GM12878 (cell line): Measurements from ENCODE around the gene EGFL8. TPM values are rescaled to one million over a fixed set of nuclear protein-coding genes. Genes with fewer than 3 reads are reported as not detected.

Experiments
- ATAC-seq: fragments of 200-7000 bp; cut with Tn5 transposase; 3 replicates; pipeline ENCODE4 v1.9.1; 2020; ENCODE audit warnings: mild to moderate bottlenecking, moderate library complexity
- BruUV-seq: library from RNA; stranded (reverse); fragments of 400-500 nt; replicated peaks from 2 replicates; lab custom pipeline; 2021; lab: Mats Ljungman, UMichigan
- CTCF ChIA-PET: fragments of 300-600 bp; sonication (Branson Sonifier 250); formaldehyde crosslinking; extraction: SDS; loops from one replicate; lab custom pipeline; 2021; ENCODE audit warnings: inconsistent platforms; lab: Yijun Ruan, JAX
- POLR2A ChIA-PET: fragments of 350-600 bp; formaldehyde crosslinking; extraction: SDS; loops from one replicate; lab custom pipeline; 2021; ENCODE audit warnings: inconsistent platforms; lab: Charles Lee
- RAD21 ChIA-PET: fragments of 300-600 bp; sonication (Branson Sonifier 250); formaldehyde crosslinking; loops from one replicate; lab custom pipeline; 2023; ENCODE audit warnings: antibody characterized with exemption; ENCODE audit not compliant: unreplicated experiment; lab: Charles Lee
- SMC1A ChIA-PET: fragments of 300-600 bp; sonication (Branson Sonifier 250); formaldehyde crosslinking; loops from one replicate; lab custom pipeline; 2023; ENCODE audit not compliant: unreplicated experiment, uncharacterized antibody; lab: Charles Lee
- DNase-seq: peaks from one replicate; pipeline ENCODE4 v3.0.0-alpha.2; 2011; ENCODE audit warnings: low read depth, low spot score
- FAIRE-seq: peaks from 3 replicates; lab custom pipeline; 2011; peaks lifted over from hg19 to GRCh38; lab: Jason Lieb, UNC
- H2AFZ ChIP-seq: 2 replicates; pipeline ENCODE4 v1.6.0; 2011; ENCODE audit warnings: low read depth, low read length, control low read depth; ENCODE audit not compliant: control insufficient read depth
- H3K27ac ChIP-seq: 2 replicates; pipeline ENCODE4 v1.5.1; 2011; ENCODE audit warnings: control low read depth; ENCODE audit not compliant: control insufficient read depth, insufficient read depth
- H3K27me3 ChIP-seq, 2 experiments: replicated peaks in 1 of 2; 2 replicates each; pipeline versions ENCODE4 v1.6.0 to v1.6.1; 2011; ENCODE audit warnings: low read length in 1 of 2; ENCODE audit not compliant: control insufficient read depth in 2 of 2, insufficient read depth in 2 of 2
- H3K36me3 ChIP-seq, 2 experiments: 2 replicates each; pipeline ENCODE4 v1.5.1; 2011; ENCODE audit warnings: low read length in 1 of 2; ENCODE audit not compliant: control insufficient read depth in 2 of 2, insufficient read depth in 2 of 2
- H3K4me1 ChIP-seq: 2 replicates; pipeline ENCODE4 v1.6.1; 2011; ENCODE audit warnings: mild to moderate bottlenecking, low read length, moderate library complexity, mixed read lengths; ENCODE audit not compliant: control insufficient read depth, insufficient read depth
- H3K4me2 ChIP-seq: 2 replicates; pipeline ENCODE4 v1.6.0; 2011; ENCODE audit warnings: control low read depth; ENCODE audit not compliant: control insufficient read depth, insufficient read depth
- H3K4me3 ChIP-seq: fragments of 200-600 bp; sonication (generic); 2 replicates; pipeline ENCODE4 v1.5.1; 2016
- H3K79me2 ChIP-seq: 2 replicates; pipeline ENCODE4 v1.6.0; 2011; ENCODE audit warnings: low read length; ENCODE audit not compliant: control insufficient read depth, insufficient read depth
- H3K9ac ChIP-seq: 2 replicates; pipeline ENCODE4 v1.8.0; 2011; ENCODE audit warnings: low read length, control low read depth, mixed read lengths; ENCODE audit not compliant: control insufficient read depth, insufficient read depth
- H3K9me3 ChIP-seq: replicated peaks from 3 replicates; pipeline ENCODE4 v1.5.1; 2011; ENCODE audit warnings: mild to moderate bottlenecking, low read length; ENCODE audit not compliant: control insufficient read depth, insufficient read depth
- H4K20me1 ChIP-seq: 2 replicates; pipeline ENCODE4 v1.6.0; 2011; ENCODE audit not compliant: control insufficient read depth, insufficient read depth
- BCL11A ChIP-seq: IDR thresholded peaks from 2 replicates; pipeline ENCODE4 v1.6.1; 2011; ENCODE audit warnings: low read depth, low read length
- NFXL1 ChIP-seq: fragments of 450-650 bp; IDR thresholded peaks from 2 replicates; pipeline ENCODE4 v1.6.1; 2017; ENCODE audit warnings: antibody characterized with exemption, mild to moderate bottlenecking, borderline replicate concordance
- NFYA ChIP-seq: IDR thresholded peaks from 2 replicates; pipeline ENCODE4 v1.6.1; 2011; ENCODE audit warnings: low read depth, mild to moderate bottlenecking, low read length, improper control_type of control experiment, borderline replicate concordance
- POLR2AphosphoS5 ChIP-seq: IDR thresholded peaks from 2 replicates; pipeline ENCODE4 v1.6.1; 2011; ENCODE audit warnings: mild to moderate bottlenecking, low read length, inconsistent platforms
- WGBS: methylation state at CpG from one replicate; pipeline ENCODE4 v1.1.6; 2016; ENCODE audit warnings: low lambda C conversion rate; ENCODE audit not compliant: insufficient replicate concordance, insufficient coverage; ENCODE audit errors: missing lambda C conversion rate; 5-methylcytosine and 5-hydroxymethylcytosine counted together
- in situ Hi-C: fragments of 300-500 bp; cut with MboI; formaldehyde crosslinking; loops from 9 replicates; pipeline ENCODE4 v1.14.3; 2018; ENCODE audit warnings: mixed read lengths
- intact Hi-C: fragments of 100-400 bp; cut with micrococcal nuclease; formaldehyde crosslinking; loops from one replicate; pipeline ENCODE4 v1.14.2; 2022; ENCODE audit not compliant: unreplicated experiment
- polyA plus RNA-seq, 11 experiments: library from polyadenylated mRNA; depleted of rRNA in 4 of 11; unstranded in 6 of 11; stranded (reverse) in 5 of 11; fragments of >200 nt; fragmentation: Nextera tagmentation in 4 of 11; fragmentation: Illumina TruSeq in 1 of 11; extraction: Ambion mirVana in 4 of 11; extraction: Trizol in 1 of 11; gene quantifications; 1 replicate in 1 of 11; 2 replicates in 10 of 11; pipeline versions ENCODE4 v1.2.1 to v1.2.3, GENCODE V29; 2011 to 2016; ENCODE audit warnings: inconsistent platforms in 2 of 11, missing spikeins in 2 of 11, low read depth in 1 of 11
- total RNA-seq, 4 experiments: library from RNA; depleted of rRNA in 3 of 4; stranded (reverse); fragments of >200 nt in 3 of 4; fragmentation: Illumina TruSeq in 1 of 4; extraction: Trizol in 1 of 4; gene quantifications; 2 replicates each; pipeline versions ENCODE4 v1.2.1 to v1.2.3, GENCODE V29; 2013 to 2021
- TF ChIP-seq, protein P1 (sequence below): fragments of 450-650 bp; IDR thresholded peaks from 2 replicates; pipeline ENCODE4 v1.6.1; 2017; ENCODE audit warnings: mild to moderate bottlenecking, moderate library complexity

The EGFL8 gene
- total and polyA plus RNA-seq, 10 of the 15 experiments (the other 5 are each of a cell fraction or from before 2014, with no cell fraction given) = 0.07 to 3.5 (median 1.4) TPM

DNA sequence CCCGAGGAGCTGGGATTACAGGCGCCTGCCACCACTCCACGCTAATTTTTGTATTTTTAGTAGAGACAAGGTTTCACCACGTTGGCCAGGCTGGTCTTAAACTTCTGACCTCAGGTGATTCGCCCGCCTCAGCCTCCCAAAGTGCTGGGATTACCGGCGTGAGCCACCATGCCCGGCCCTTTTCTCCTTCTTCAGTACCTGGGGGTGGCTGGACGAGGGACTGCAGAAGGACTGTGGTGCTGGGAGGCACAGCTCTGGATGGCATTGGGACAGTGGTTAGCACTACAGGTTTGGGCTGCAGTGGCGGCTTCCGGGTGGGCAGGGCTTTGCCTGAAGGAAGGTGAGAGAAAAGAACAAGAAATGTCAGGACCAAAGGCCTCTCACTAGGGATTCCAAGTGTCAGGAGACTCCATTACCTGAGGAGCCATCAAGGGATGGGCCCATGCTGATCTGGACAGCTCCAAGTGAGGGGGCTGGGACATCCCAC lies 43.8 kb upstream of the EGFL8 start:
- no peak for ATAC-seq
- Histone ChIP-seq H3K27me3 (no peaks in the 10 kb centered on the region), H2AFZ (no peak overlapping the region), H3K4me2 (no peak overlapping the region), H3K27ac (no peak overlapping the region), H3K4me1 (no peaks in the 10 kb centered on the region), H3K9ac (no peak overlapping the region), H3K36me3 (peaks cover 13 to 25% of the 10 kb centered on the region in 2 experiments), H3K4me3 (no peak overlapping the region), H4K20me1 (no peaks in the 10 kb centered on the region; the same call in 1 of the 2 replicates), H3K79me2 (no peaks in the 10 kb centered on the region), H3K9me3 (no peaks in the 10 kb centered on the region)
- BruUV-seq = no TSS peak
- POLR2A ChIA-PET = interaction anchor here (0.6 to 0.7 kb wide), 2 partner anchors 10 to 187 kb away, joined by 3 to 7 read pairs; no protein-coding TSS in a partner anchor
- FAIRE-seq = no peak
- SMC1A ChIA-PET = no interaction called here
- intact Hi-C loops (no loop called here), in situ Hi-C loops (no loop called here)
- TF ChIP-seq POLR2AphosphoS5 (no peak), NFXL1 (no peak), NFYA (no peak), BCL11A (no peak)
- TF ChIP-seq, protein P1, sequence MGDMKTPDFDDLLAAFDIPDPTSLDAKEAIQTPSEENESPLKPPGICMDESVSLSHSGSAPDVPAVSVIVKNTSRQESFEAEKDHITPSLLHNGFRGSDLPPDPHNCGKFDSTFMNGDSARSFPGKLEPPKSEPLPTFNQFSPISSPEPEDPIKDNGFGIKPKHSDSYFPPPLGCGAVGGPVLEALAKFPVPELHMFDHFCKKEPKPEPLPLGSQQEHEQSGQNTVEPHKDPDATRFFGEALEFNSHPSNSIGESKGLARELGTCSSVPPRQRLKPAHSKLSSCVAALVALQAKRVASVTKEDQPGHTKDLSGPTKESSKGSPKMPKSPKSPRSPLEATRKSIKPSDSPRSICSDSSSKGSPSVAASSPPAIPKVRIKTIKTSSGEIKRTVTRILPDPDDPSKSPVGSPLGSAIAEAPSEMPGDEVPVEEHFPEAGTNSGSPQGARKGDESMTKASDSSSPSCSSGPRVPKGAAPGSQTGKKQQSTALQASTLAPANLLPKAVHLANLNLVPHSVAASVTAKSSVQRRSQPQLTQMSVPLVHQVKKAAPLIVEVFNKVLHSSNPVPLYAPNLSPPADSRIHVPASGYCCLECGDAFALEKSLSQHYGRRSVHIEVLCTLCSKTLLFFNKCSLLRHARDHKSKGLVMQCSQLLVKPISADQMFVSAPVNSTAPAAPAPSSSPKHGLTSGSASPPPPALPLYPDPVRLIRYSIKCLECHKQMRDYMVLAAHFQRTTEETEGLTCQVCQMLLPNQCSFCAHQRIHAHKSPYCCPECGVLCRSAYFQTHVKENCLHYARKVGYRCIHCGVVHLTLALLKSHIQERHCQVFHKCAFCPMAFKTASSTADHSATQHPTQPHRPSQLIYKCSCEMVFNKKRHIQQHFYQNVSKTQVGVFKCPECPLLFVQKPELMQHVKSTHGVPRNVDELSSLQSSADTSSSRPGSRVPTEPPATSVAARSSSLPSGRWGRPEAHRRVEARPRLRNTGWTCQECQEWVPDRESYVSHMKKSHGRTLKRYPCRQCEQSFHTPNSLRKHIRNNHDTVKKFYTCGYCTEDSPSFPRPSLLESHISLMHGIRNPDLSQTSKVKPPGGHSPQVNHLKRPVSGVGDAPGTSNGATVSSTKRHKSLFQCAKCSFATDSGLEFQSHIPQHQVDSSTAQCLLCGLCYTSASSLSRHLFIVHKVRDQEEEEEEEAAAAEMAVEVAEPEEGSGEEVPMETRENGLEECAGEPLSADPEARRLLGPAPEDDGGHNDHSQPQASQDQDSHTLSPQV = no peak
- DNase-seq = no peak
- CTCF ChIA-PET = no interaction called here
- RAD21 ChIA-PET = no interaction called here
- 84% methylated on average over 12 of the region's 12 CpGs for WGBS
